HG02588 (cell line): Measurements from ENCODE around the gene DCST1.

ENCODE experiments used
- ATAC-seq: cut with Tn5 transposase; IDR thresholded peaks from one replicate; pipeline ENCODE4 v1.9.1; 2021; ENCODE audit warnings: mild to moderate bottlenecking, moderate library complexity; ENCODE audit not compliant: unreplicated experiment

DCST1 gene

GRCh38 chr1:155070721-155071569, 37.3 kb downstream of the DCST1 start:
- ATAC-seq = peak; percentile 57

- no peak for ATAC-seq
These were observed 38.1 kb downstream of the DCST1 start for GRCh38 chr1:155071701-155072100.

- no peak for ATAC-seq
These were observed 39.1 kb downstream of the DCST1 start for GRCh38 chr1:155072531-155073289.

GRCh38 chr1:155073377-155074242, 40.0 kb downstream of the DCST1 start:
- ATAC-seq = no peak

- no peak for ATAC-seq
These were observed 41.9 kb downstream of the DCST1 start for GRCh38 chr1:155075535-155075934.

GRCh38 chr1:155076371-155076770, 42.7 kb downstream of the DCST1 start:
- no peak for ATAC-seq

GRCh38 chr1:155077346-155077745, 43.7 kb downstream of the DCST1 start:
- no peak for ATAC-seq

GRCh38 chr1:155077758-155078445, 44.3 kb downstream of the DCST1 start:
- ATAC-seq = no peak

GRCh38 chr1:155078469-155079209, 45.0 kb downstream of the DCST1 start, which contains the start of gene EFNA3:
Gene EFNA3 (plus strand): TSS chr1:155078837. CDS start chr1:155078942, 105 bp downstream.
- ATAC-seq = no peak

- no peak for ATAC-seq
These were observed 45.5 kb downstream of the DCST1 start for GRCh38 chr1:155079210-155079486.

- no peak for ATAC-seq
These were observed 46.1 kb downstream of the DCST1 start for GRCh38 chr1:155079487-155080311.

- ATAC-seq = no peak
These were observed 46.9 kb downstream of the DCST1 start for GRCh38 chr1:155080312-155081228.

GRCh38 chr1:155081472-155082300, 48.1 kb downstream of the DCST1 start:
- no peak for ATAC-seq

GRCh38 chr1:155082301-155083051, 48.9 kb downstream of the DCST1 start:
- ATAC-seq = no peak

GRCh38 chr1:155083052-155083541, 49.5 kb downstream of the DCST1 start:
- ATAC-seq = no peak
